K562 (cell line): Measurements from ENCODE around the gene TFCP2. TPM values are rescaled to one million over a fixed set of nuclear protein-coding genes. Genes with fewer than 3 reads are reported as not detected.

Experiments
- ATAC-seq: fragments of 200-7000 bp; cut with Tn5 transposase; 3 replicates; pipeline ENCODE4 v1.9.1; 2020; ENCODE audit warnings: moderate library complexity
- BruUV-seq: library from RNA; stranded (reverse); fragments of 400-500 nt; replicated peaks from 2 replicates; lab custom pipeline; 2021; lab: Mats Ljungman, UMichigan
- CTCF ChIA-PET: fragments of 300-600 bp; formaldehyde crosslinking; extraction: SDS; loops from one replicate; lab custom pipeline; 2021; ENCODE audit warnings: low intra/inter-chr PET ratio; lab: Yijun Ruan, JAX
- POLR2A ChIA-PET: fragments of 300-600, 350-650 bp; sonication (Branson Sonifier 250); formaldehyde crosslinking; extraction: SDS; loops from one replicate; lab custom pipeline; 2021; ENCODE audit warnings: antibody characterized with exemption, inconsistent platforms; lab: Yijun Ruan, JAX
- DNase-seq, 4 experiments: peaks; one replicate each; pipeline versions ENCODE4 v3.0.0 to v3.0.0-alpha.2; 2011 to 2018; ENCODE audit warnings: low spot score in 3 of 4, mixed read lengths in 3 of 4; ENCODE audit errors: extremely low read depth in 1 of 4
- FAIRE-seq: peaks from 2 replicates; lab custom pipeline; 2011; peaks lifted over from hg19 to GRCh38; lab: Jason Lieb, UNC
- H2AFZ ChIP-seq: 2 replicates; pipeline ENCODE4 v1.6.0; 2011; ENCODE audit warnings: low read depth, low read length, control low read depth, inconsistent platforms
- H3K27ac ChIP-seq: fragments of 200-600 bp; 3 replicates; pipeline ENCODE4 v1.8.0; 2011; ENCODE audit warnings: low read depth, mild to moderate bottlenecking, control low read depth, inconsistent platforms, low read length, moderate library complexity, mixed read lengths; ENCODE audit errors: extremely low read depth
- H3K27me3 ChIP-seq, 2 experiments: fragments of 300-600 bp in 1 of 2; 2 replicates in 1 of 2; 3 replicates in 1 of 2; pipeline versions ENCODE4 v1.6.0 to v1.8.0; 2011; ENCODE audit warnings: inconsistent platforms in 2 of 2, low read length in 2 of 2, mild to moderate bottlenecking in 1 of 2, mixed read lengths in 1 of 2, moderate library complexity in 1 of 2; ENCODE audit not compliant: control insufficient read depth in 2 of 2, insufficient read depth in 2 of 2
- H3K36me3 ChIP-seq: fragments of 300-600 bp; 3 replicates; pipeline ENCODE4 v1.8.0; 2011; ENCODE audit warnings: mild to moderate bottlenecking, low read length, inconsistent platforms; ENCODE audit not compliant: control insufficient read depth, insufficient read depth
- H3K4me1 ChIP-seq, 2 experiments: fragments of 200-600 bp in 1 of 2; replicated peaks in 1 of 2; 2 replicates in 1 of 2; 3 replicates in 1 of 2; pipeline versions ENCODE4 v1.5.1 to v1.8.0; 2011; ENCODE audit warnings: inconsistent platforms in 2 of 2, low read length in 2 of 2, mild to moderate bottlenecking in 1 of 2, mixed read lengths in 1 of 2, moderate library complexity in 1 of 2; ENCODE audit not compliant: control insufficient read depth in 2 of 2, insufficient read depth in 2 of 2
- H3K4me2 ChIP-seq: 2 replicates; pipeline ENCODE4 v1.6.1; 2011; ENCODE audit warnings: low read length, control low read depth, inconsistent platforms, mixed read lengths; ENCODE audit not compliant: insufficient read depth
- H3K4me3 ChIP-seq: fragments of 200-600 bp; sonication (generic), shearing (Covaris generic); 2 replicates; pipeline ENCODE4 v1.5.1; 2016; ENCODE audit warnings: control low read depth, inconsistent platforms
- H3K79me2 ChIP-seq: fragments of 200-600 bp; 3 replicates; pipeline ENCODE4 v1.8.0; 2011; ENCODE audit warnings: low read length, inconsistent platforms; ENCODE audit not compliant: control insufficient read depth, insufficient read depth
- H3K9ac ChIP-seq, 2 experiments: 2 replicates each; pipeline versions ENCODE4 v1.6.0 to v1.6.1; 2011; ENCODE audit warnings: low read depth in 2 of 2, low read length in 2 of 2, control low read depth in 1 of 2, inconsistent platforms in 1 of 2, mild to moderate bottlenecking in 1 of 2, mixed read lengths in 1 of 2; ENCODE audit not compliant: insufficient read depth in 1 of 2
- H3K9me1 ChIP-seq: one replicate; pipeline ENCODE4 v1.6.0; 2011; ENCODE audit warnings: inconsistent platforms, mild to moderate bottlenecking, low read length, moderate library complexity; ENCODE audit not compliant: control insufficient read depth, insufficient read depth
- H3K9me3 ChIP-seq: replicated peaks from 2 replicates; pipeline ENCODE4 v1.5.1; 2011; ENCODE audit warnings: low read depth, low read length, inconsistent platforms; ENCODE audit not compliant: control insufficient read depth, insufficient read depth
- H4K20me1 ChIP-seq: replicated peaks from 2 replicates; pipeline ENCODE4 v1.6.1; 2011; ENCODE audit warnings: low read length, inconsistent platforms, mixed read lengths; ENCODE audit not compliant: control insufficient read depth, insufficient read depth
- ARID1B ChIP-seq: fragments of 450-650 bp; IDR thresholded peaks from 2 replicates; pipeline ENCODE4 v1.6.1; 2016; ENCODE audit warnings: antibody characterized with exemption, mild to moderate bottlenecking, inconsistent platforms
- CBFA2T3 ChIP-seq: fragments of 450-650 bp; IDR thresholded peaks from 2 replicates; pipeline ENCODE4 v1.6.1; 2017
- CCNT2 ChIP-seq: IDR thresholded peaks from 2 replicates; pipeline ENCODE4 v1.6.1; 2011; ENCODE audit warnings: borderline replicate concordance, low read depth, mild to moderate bottlenecking, moderate library complexity, mixed read lengths, low read length; ENCODE audit not compliant: insufficient read length; ENCODE audit errors: extremely low read depth
- SMARCA4 ChIP-seq: fragments of 450-650 bp; IDR thresholded peaks from 2 replicates; pipeline ENCODE4 v1.6.1; 2016
- WGBS: fragments of 100-300 bp; shearing (Covaris generic); methylation state at CpG from one replicate; pipeline ENCODE4 v1.1.6; 2016; ENCODE audit warnings: low coverage, mixed read lengths; ENCODE audit not compliant: insufficient coverage; ENCODE audit errors: missing lambda C conversion rate; 5-methylcytosine and 5-hydroxymethylcytosine counted together
- in situ Hi-C: fragments of 300-500 bp; cut with MboI; formaldehyde crosslinking; loops from 4 replicates; pipeline ENCODE4 v1.15.0; 2018; ENCODE audit warnings: inconsistent platforms, mixed read lengths
- intact Hi-C: fragments of 100-400 bp; cut with micrococcal nuclease; formaldehyde crosslinking; loops from 2 replicates; pipeline ENCODE4 v1.14.2; 2022
- polyA plus RNA-seq, 8 experiments: library from polyadenylated mRNA; depleted of rRNA in 4 of 8; stranded (reverse) in 5 of 8; unstranded in 3 of 8; fragments of >200 nt; fragmentation: Nextera tagmentation in 2 of 8; fragmentation: Illumina TruSeq in 1 of 8; extraction: Ambion mirVana in 2 of 8; extraction: Trizol in 1 of 8; gene quantifications; 2 replicates each; pipeline versions ENCODE4 v1.2.1 to v1.2.3, GENCODE V29; 2011 to 2014; ENCODE audit warnings: inconsistent platforms in 1 of 8, missing spikeins in 1 of 8
- total RNA-seq, 7 experiments: library from RNA; depleted of rRNA in 6 of 7; stranded (reverse); fragments of >200 nt in 6 of 7; fragmentation: Illumina TruSeq in 2 of 7; extraction: Trizol in 2 of 7; gene quantifications; 2 replicates each; pipeline versions ENCODE4 v1.2.1 to v1.2.3, GENCODE V29; 2011 to 2021; ENCODE audit warnings: low replicate concordance in 1 of 7
- TF ChIP-seq, protein P1 (sequence below): IDR thresholded peaks from 3 replicates; pipeline ENCODE4 v1.6.1; 2011; ENCODE audit warnings: borderline replicate concordance, mild to moderate bottlenecking; ENCODE audit not compliant: insufficient read length, insufficient read depth

The TFCP2 gene
- total and polyA plus RNA-seq, 9 of the 15 experiments (the other 6 are each of a cell fraction or from before 2014, with no cell fraction given) = 8.0 to 38.9 (median 19.3) TPM

GRCh38 chr12:51174501-51174900, 1.6 kb upstream of the TFCP2 start:
- Histone ChIP-seq H3K36me3 (no peaks in the 10 kb centered on the region; the same call in 2 of the 3 replicates), H3K27ac (no peak overlapping the region; the same call in 2 of the 3 replicates), H4K20me1 (no peaks in the 10 kb centered on the region), H3K27me3 (no peaks in the 10 kb centered on the region), H2AFZ (peak overlapping the region; percentile 79), H3K4me2 (no peak overlapping the region), H3K9me1 (no peaks in the 10 kb centered on the region), H3K4me1 (peaks cover 3 to 9% of the 10 kb centered on the region in 2 experiments; a peak in 3 of 5 replicates), H3K9ac (no peak overlapping the region), H3K4me3 (no peak overlapping the region), H3K79me2 (peaks cover 31% of the 10 kb centered on the region), H3K9me3 (no peaks in the 10 kb centered on the region)
- CTCF ChIA-PET = no interaction called here
- no TSS peak for BruUV-seq
- 14% methylated on average over 1 of the region's 1 CpG for WGBS
- ATAC-seq = no peak
- intact Hi-C loops = no loop called here
- TF ChIP-seq CCNT2 (peak; percentile 29), CBFA2T3 (peak; percentile 54; the same call in 1 of the 2 replicates), ARID1B (peak; percentile 47), SMARCA4 (0 out of 2 replicates have a peak, but pooled peaks have one; percentile 25)
- TF ChIP-seq, protein P1, sequence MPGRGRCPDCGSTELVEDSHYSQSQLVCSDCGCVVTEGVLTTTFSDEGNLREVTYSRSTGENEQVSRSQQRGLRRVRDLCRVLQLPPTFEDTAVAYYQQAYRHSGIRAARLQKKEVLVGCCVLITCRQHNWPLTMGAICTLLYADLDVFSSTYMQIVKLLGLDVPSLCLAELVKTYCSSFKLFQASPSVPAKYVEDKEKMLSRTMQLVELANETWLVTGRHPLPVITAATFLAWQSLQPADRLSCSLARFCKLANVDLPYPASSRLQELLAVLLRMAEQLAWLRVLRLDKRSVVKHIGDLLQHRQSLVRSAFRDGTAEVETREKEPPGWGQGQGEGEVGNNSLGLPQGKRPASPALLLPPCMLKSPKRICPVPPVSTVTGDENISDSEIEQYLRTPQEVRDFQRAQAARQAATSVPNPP = no peak
- POLR2A ChIA-PET = interaction anchor here (0.6 to 1.2 kb wide), 5 partner anchors 10 to 250 kb away, joined by 3 to 5 read pairs (median 3); partner anchors contain the start of genes CSRNP2 and DAZAP2
- in situ Hi-C loops = no loop called here
- no peak for FAIRE-seq
- peak in 1 of 4 experiments; percentile 37 for DNase-seq
